ENCODE data around the gene SDK1.
"Not testable (repeated sequence)": the region's sequence is repeated elsewhere in the genome, so short reads cannot be mapped to it uniquely, and the experiment has no call there.

The SDK1 gene

GRCh38 chr7:3916146-3916545 lies 615.1 kb downstream of the SDK1 start:
- peak; percentile 62 for DNase-seq (ENCODE audit: low read depth)

GRCh38 chr7:3917436-3917835 lies 616.4 kb downstream of the SDK1 start:
- DNase-seq (ENCODE audit: low read depth): no peak

GRCh38 chr7:3918576-3918975 lies 617.5 kb downstream of the SDK1 start:
- DNase-seq (ENCODE audit: low read depth): no peak

- peak; percentile 96 for DNase-seq (ENCODE audit: low read depth)
These were observed 621.2 kb downstream of the SDK1 start for GRCh38 chr7:3922175-3922635.

- DNase-seq (ENCODE audit: low read depth): no peak
These were observed 622.4 kb downstream of the SDK1 start for GRCh38 chr7:3923307-3923918.

GRCh38 chr7:3924277-3924676 lies 623.2 kb downstream of the SDK1 start:
- no peak for DNase-seq (ENCODE audit: low read depth)

GRCh38 chr7:3927446-3928110 lies 626.5 kb downstream of the SDK1 start:
- peak; percentile 24 for DNase-seq (ENCODE audit: low read depth)

GRCh38 chr7:3928727-3929515 lies 627.9 kb downstream of the SDK1 start:
- no peak for DNase-seq (ENCODE audit: low read depth)

- no peak for DNase-seq (ENCODE audit: low read depth)
These were observed 630.8 kb downstream of the SDK1 start for GRCh38 chr7:3931843-3932242.

- DNase-seq (ENCODE audit: low read depth): no peak
These were observed 636.1 kb downstream of the SDK1 start for GRCh38 chr7:3937146-3937545.

GRCh38 chr7:3937605-3938004 lies 636.6 kb downstream of the SDK1 start:
- no peak for DNase-seq (ENCODE audit: low read depth)

- DNase-seq (ENCODE audit: low read depth): not testable (repeated sequence)
These were observed 640.7 kb downstream of the SDK1 start for GRCh38 chr7:3941706-3942105.

- DNase-seq (ENCODE audit: low read depth): no peak
These were observed 641.2 kb downstream of the SDK1 start for GRCh38 chr7:3942276-3942675.

- peak; percentile 26 for DNase-seq (ENCODE audit: low read depth)
These were observed 642.0 kb downstream of the SDK1 start for GRCh38 chr7:3942816-3943745.

GRCh38 chr7:3943779-3944520 lies 642.9 kb downstream of the SDK1 start:
- no peak for DNase-seq (ENCODE audit: low read depth)

GRCh38 chr7:3949242-3949640 lies 648.2 kb downstream of the SDK1 start:
- DNase-seq (ENCODE audit: low read depth): no peak

- DNase-seq (ENCODE audit: low read depth): no peak
These were observed 649.2 kb downstream of the SDK1 start for GRCh38 chr7:3950249-3950648.

- DNase-seq (ENCODE audit: low read depth): no peak
These were observed 650.4 kb downstream of the SDK1 start for GRCh38 chr7:3951316-3952055.

- DNase-seq (ENCODE audit: low read depth): no peak
These were observed 652.1 kb downstream of the SDK1 start for GRCh38 chr7:3953133-3953532.

- DNase-seq (ENCODE audit: low read depth): no peak
These were observed 652.9 kb downstream of the SDK1 start for GRCh38 chr7:3953946-3954345.

- DNase-seq (ENCODE audit: low read depth): no peak
These were observed 654.0 kb downstream of the SDK1 start for GRCh38 chr7:3955026-3955425.
